ENCODE data around the gene PALM3.

Gene PALM3

DNA sequence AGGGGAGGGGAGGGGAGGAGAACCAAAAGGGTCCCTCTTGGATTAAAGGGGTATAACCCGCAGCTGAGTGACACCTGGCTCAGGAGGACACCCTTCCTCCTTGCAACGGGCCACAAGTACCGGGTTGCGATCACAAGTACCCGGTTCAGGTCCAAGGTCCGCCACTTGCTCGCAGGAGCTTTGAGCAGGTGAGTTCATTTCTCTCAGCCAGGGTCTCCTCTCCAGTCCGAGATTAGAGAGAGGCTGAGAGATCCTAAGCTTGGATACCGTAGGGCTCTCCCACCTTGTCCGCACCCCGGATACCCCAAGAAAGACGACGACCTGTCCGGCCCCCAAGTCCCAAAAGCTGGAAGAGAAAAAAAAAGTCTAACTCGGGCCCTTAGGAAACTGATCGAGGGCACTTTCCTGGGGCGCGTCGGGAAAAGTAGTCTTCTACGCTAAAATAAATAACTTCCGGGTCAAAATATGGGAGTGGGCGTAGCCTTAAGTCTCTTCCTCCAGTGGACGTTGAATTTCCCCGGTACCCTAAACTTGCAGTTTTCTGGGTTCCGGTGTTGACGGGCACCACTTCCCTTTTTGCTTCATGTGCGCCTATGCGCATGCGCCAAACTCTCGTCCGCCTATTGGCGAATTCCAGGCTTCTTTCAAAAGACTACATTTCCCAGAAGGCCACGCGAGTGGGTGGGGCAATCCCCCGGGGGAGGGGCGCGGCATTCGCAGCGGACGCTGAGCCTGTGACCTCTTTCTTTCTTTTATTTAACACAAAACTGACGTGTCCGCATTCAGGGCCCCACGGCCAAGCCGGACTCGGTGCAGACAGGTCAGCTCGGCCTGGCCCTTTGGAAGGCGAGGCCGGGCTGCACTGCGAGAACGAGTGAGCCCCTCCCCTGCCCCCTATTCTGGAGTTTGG, 19.3 kb upstream of the PALM3 start:
- TF ChIP-seq, protein P1, sequence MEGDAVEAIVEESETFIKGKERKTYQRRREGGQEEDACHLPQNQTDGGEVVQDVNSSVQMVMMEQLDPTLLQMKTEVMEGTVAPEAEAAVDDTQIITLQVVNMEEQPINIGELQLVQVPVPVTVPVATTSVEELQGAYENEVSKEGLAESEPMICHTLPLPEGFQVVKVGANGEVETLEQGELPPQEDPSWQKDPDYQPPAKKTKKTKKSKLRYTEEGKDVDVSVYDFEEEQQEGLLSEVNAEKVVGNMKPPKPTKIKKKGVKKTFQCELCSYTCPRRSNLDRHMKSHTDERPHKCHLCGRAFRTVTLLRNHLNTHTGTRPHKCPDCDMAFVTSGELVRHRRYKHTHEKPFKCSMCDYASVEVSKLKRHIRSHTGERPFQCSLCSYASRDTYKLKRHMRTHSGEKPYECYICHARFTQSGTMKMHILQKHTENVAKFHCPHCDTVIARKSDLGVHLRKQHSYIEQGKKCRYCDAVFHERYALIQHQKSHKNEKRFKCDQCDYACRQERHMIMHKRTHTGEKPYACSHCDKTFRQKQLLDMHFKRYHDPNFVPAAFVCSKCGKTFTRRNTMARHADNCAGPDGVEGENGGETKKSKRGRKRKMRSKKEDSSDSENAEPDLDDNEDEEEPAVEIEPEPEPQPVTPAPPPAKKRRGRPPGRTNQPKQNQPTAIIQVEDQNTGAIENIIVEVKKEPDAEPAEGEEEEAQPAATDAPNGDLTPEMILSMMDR (IDR thresholded peaks at IDR 0.05; ENCODE audit: low read depth, low read length, missing control alignments) = no peak
- peak; percentile 99 for DNase-seq (ENCODE audit: extremely low read depth, low read depth)
- H3K4me3 ChIP-seq (replicated peaks; ENCODE audit: low read depth, low read length) = peak overlapping the region; percentile 80

DNA sequence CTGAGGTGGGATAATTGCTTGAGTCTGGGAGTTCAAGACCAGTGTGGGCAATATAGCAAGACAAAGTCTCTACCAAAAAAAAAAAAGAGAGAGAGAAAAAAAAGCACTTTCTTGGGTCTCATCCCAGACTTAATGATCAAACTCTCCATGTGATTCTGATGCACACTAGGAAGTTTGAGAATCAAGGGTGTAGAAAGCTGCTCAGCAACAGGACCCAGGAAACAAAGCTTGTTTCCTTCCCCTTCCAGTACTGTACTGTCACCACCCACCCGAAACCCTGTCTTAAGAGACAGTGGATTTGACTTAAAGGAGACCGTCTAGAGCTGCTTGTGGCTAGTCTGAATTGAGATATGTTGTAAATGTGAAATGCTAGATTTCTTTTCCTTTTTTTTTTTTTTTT, 16.5 kb upstream of the PALM3 start:
- no peak overlapping the region for H3K4me3 ChIP-seq (replicated peaks; ENCODE audit: low read depth, low read length)
- TF ChIP-seq, protein P1 (IDR thresholded peaks at IDR 0.05; ENCODE audit: low read depth, low read length, missing control alignments) = no peak
- no peak for DNase-seq (ENCODE audit: extremely low read depth, low read depth)

DNA sequence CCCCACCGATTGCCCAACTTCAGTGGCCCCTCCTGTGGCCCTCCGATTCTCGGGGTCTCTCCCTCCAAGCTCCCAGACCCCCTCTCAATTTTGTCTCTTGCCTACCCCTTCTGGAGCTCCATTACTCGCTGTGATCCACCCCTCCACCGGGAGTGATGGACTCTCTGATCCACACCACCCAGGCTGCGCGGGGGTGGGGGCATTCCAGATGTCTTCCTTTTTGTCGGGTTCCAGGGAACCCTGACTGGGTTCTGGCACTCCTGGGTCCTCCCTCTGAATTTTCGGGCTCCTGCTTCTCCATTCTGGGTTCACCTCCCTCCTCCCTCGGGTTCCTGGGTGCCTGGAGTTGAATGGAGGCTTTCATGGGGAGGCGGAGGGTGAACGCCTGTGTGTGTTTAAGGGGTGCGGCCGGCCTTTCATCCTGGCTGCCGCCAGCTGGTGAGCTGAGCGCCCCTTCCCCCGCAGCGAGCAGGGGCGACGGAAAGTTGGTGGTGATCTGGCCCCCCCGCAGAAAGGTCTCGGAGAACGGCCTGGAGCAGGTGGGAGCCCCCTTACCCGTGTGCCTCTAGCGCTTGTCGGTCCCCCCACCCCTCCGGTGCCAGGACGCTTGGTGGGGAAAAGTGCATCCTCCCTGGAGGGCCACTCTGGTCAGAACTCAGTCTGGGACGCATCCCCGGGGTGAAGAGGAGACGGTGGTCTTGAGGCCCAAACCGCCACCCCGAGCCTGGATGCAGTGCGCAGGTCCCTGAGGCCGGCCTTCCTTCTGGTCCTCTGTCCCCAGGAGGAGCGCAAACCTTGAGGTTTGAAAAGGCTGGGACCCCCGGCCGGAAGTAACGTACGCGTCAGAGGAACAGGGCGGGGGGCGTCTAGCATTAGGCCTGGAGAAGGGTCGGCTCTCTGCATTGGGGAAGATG, 12.3 kb upstream of the PALM3 start:
- DNase-seq (ENCODE audit: extremely low read depth, low read depth) = no peak
- TF ChIP-seq, protein P1 (IDR thresholded peaks at IDR 0.05; ENCODE audit: low read depth, low read length, missing control alignments) = no peak
- peak overlapping the region; percentile 52 for H3K4me3 ChIP-seq (replicated peaks; ENCODE audit: low read depth, low read length)

DNA sequence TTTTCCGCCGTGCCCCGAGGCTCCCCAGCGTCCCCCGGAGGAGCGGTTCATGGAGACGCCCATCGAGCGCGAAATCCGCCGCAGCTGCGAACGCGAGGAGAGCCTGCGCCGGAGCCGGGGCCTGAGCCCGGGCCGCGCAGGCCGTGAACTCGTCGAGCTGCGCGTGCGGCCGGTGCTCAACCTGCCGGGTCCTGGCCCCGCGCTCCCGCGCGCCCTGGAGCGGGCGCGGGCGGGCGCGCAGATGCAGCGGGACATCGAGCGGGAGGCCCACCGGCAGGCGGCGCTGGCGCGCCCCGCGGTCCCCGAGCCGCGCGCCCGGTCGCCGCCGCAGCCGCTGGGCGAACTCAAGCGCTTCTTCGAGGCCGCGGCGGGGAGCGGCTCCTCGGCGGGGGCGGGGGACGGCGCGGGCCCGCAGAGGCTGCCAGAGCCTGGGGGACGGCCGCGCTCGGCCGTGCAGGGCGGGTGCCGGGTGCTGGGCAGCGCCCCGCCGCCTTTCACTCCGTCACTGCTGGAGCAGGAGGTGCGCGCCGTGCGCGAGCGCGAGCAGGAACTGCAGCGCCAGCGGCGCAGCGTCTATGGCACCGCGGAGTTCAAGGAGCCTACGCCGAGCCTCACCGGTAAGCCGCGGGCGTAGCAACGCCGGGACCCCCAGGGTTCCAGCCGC, 11.5 kb upstream of the PALM3 start:
- TF ChIP-seq, protein P1 (IDR thresholded peaks at IDR 0.05; ENCODE audit: low read depth, low read length, missing control alignments) = peak; percentile 1
- no peak for DNase-seq (ENCODE audit: extremely low read depth, low read depth)
- peak overlapping the region; percentile 52 for H3K4me3 ChIP-seq (replicated peaks; ENCODE audit: low read depth, low read length)

DNA sequence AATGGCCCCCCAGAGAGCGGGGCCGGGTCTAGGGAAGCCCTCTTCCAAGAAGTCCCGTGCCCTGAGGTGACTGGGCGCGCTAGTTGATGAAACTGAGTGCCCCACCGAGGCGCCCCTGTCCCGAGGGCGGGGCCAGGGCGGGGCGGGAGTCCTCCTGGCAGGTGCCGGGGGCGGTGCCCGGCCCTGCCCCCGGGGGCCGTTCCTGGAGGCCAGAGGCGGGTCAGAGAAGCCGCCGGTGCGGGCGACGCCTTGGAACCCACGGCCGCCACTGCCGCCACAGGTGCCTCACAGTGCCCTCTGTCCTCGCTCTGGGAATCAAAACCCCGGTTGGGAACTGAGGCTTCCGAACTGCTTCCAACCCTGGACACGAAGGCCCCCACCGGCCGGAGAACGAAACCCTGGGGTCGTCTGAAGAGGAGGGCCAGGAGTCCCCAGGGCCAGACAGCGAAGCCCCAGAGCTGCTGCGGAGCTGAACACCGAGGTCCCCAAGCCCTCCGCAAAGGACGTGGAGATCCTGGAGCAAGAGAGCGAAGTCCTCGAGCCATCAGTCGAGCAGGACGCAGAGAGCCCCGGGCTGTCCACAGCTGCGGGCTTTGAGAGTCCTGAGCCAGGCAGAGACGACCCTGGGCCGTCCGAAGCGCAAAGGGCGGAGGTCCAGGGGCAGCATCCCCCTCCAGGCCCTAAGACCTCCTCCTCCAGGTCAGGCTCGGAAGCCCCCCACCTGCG, 10.8 kb upstream of the PALM3 start, which contains the start of gene MISP3:
MISP3 (plus strand) TSS at position 252 of the 726 bp plus-strand sequence. CDS start 524 bp downstream, outside the sequence.
- DNase-seq (ENCODE audit: extremely low read depth, low read depth) = no peak

More for the DNA sequence above, 10.8 kb upstream of the PALM3 start, which contains the start of gene MISP3:
- TF ChIP-seq, protein P1 (IDR thresholded peaks at IDR 0.05; ENCODE audit: low read depth, low read length, missing control alignments) = no peak
- H3K4me3 ChIP-seq (replicated peaks; ENCODE audit: low read depth, low read length) = peak within 1 kb of the TSS; percentile 52

Measured in HFF-Myc (cell line).